ENCODE results near the gene IL11.

DNA sequence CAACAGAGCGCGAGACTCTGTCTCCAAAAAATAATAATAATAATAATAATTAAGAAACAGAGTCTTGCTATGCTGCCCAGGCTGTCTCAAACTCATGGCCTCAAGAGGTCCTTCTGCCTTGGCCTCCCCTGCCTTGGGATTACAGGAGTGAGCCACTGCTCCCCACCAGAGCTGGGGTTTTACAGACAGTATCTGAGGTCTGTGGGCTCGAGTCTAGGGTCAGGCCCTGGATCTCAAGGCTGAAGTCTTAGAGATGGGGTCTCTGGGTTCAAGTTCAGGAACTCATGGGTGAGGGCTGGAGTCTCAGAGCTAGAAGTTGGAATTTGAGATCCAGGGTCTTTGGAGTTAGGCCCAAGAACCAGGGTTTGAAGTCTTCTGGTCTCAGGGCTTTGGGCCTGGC, 3.5 kb downstream of the IL11 start:
- TF ChIP-seq, protein P1, sequence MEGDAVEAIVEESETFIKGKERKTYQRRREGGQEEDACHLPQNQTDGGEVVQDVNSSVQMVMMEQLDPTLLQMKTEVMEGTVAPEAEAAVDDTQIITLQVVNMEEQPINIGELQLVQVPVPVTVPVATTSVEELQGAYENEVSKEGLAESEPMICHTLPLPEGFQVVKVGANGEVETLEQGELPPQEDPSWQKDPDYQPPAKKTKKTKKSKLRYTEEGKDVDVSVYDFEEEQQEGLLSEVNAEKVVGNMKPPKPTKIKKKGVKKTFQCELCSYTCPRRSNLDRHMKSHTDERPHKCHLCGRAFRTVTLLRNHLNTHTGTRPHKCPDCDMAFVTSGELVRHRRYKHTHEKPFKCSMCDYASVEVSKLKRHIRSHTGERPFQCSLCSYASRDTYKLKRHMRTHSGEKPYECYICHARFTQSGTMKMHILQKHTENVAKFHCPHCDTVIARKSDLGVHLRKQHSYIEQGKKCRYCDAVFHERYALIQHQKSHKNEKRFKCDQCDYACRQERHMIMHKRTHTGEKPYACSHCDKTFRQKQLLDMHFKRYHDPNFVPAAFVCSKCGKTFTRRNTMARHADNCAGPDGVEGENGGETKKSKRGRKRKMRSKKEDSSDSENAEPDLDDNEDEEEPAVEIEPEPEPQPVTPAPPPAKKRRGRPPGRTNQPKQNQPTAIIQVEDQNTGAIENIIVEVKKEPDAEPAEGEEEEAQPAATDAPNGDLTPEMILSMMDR (IDR thresholded peaks at IDR 0.05) = no peak
- no peak for TF ChIP-seq POLR2A (IDR thresholded peaks at IDR 0.05)
